Upper lobe of left lung (tissue), 6 donors: ENCODE measurements around the gene CLSTN2. TPM values are rescaled to one million over a fixed set of nuclear protein-coding genes. Genes with fewer than 3 reads are reported as not detected.

Experiments
- ATAC-seq, 2 donors: fragments of 200-7000 bp; cut with Tn5 transposase; one replicate each; pipeline ENCODE4 v1.9.1; 2022; ENCODE audit warnings: mild to moderate bottlenecking in 2 of 2, moderate library complexity in 2 of 2; ENCODE audit not compliant: low FRiP score in 2 of 2
- DNase-seq, 2 donors: peaks; one replicate each; pipeline ENCODE4 v3.0.0-alpha.2; 2019 to 2020
- H3K27ac ChIP-seq, 4 donors: fragments of 200-600 bp; sonication (generic); one replicate each; pipeline ENCODE4 v1.5.1; 2016 to 2019
- H3K27me3 ChIP-seq, 4 donors: fragments of 200-600 bp; sonication (generic); one replicate each; pipeline ENCODE4 v1.5.1; 2017 to 2019
- H3K36me3 ChIP-seq, 4 donors: fragments of 200-600 bp; sonication (generic); one replicate each; pipeline ENCODE4 v1.5.1; 2016 to 2019
- H3K4me1 ChIP-seq, 4 donors: fragments of 200-600 bp; sonication (generic); one replicate each; pipeline ENCODE4 v1.5.1; 2018 to 2019
- H3K4me3 ChIP-seq, 4 donors: fragments of 200-600 bp; sonication (generic); one replicate each; pipeline ENCODE4 v1.5.1; 2017 to 2019; ENCODE audit warnings: mild to moderate bottlenecking in 2 of 4, moderate library complexity in 1 of 4
- H3K9me3 ChIP-seq, 4 donors: fragments of 200-600 bp; sonication (generic); one replicate each; pipeline ENCODE4 v1.5.1; 2018 to 2019
- CTCF ChIP-seq, 6 experiments: fragments of 450-650 bp in 4 of 6; fragments of 200-600 bp in 2 of 6; sonication (generic) in 2 of 6; IDR thresholded peaks; one replicate each; pipeline ENCODE4 v1.5.1; 2016 to 2019; ENCODE audit warnings: antibody characterized with exemption in 6 of 6
- EP300 ChIP-seq, 4 donors: sonication (generic); formaldehyde crosslinking; IDR thresholded peaks; one replicate each; pipeline ENCODE4 v1.5.1; 2017; ENCODE audit warnings: antibody characterized with exemption in 4 of 4, control low read depth in 2 of 4
- POLR2A ChIP-seq, 4 donors: fragments of 450-650 bp; IDR thresholded peaks; one replicate each; pipeline ENCODE4 v1.5.1; 2016 to 2017; ENCODE audit warnings: antibody characterized with exemption in 4 of 4, mild to moderate bottlenecking in 2 of 4
- POLR2AphosphoS5 ChIP-seq, 2 donors: sonication (generic); formaldehyde crosslinking; IDR thresholded peaks; one replicate each; pipeline ENCODE4 v1.5.1; 2017; ENCODE audit warnings: antibody characterized with exemption in 2 of 2
- WGBS, 2 donors: methylation state at CpG; one replicate each; pipeline ENCODE4 v1.1.5; 2017 to 2018; 5-methylcytosine and 5-hydroxymethylcytosine counted together
- total RNA-seq, 6 donors: library from RNA; depleted of rRNA in 4 of 6; stranded (reverse); fragments of >200 nt in 4 of 6; gene quantifications; one replicate each; pipeline versions ENCODE4 v1.1.0 to v1.2.1, GENCODE V29; 2016 to 2021
- donor health status: DM: no; HTN: no; CAD: no; lungs with moderate emphysema.
- donor health status: DM: no; HTN: yes; CAD: no; lungs with severe emphysema.

CLSTN2 gene
- total RNA-seq, 6 donors from 2014 or later: 1.0 to 4.3 (median 1.6) TPM

- no peaks in the 10 kb centered on the region for H3K27me3 ChIP-seq
- H3K9me3 ChIP-seq: no peaks in the 10 kb centered on the region
- H3K36me3 ChIP-seq: no peaks in the 10 kb centered on the region
- no peak overlapping the region for H3K4me3 ChIP-seq
- TF ChIP-seq CTCF (IDR thresholded peaks at IDR 0.05): no peak
- no peak for TF ChIP-seq POLR2A (IDR thresholded peaks at IDR 0.05)
- TF ChIP-seq POLR2AphosphoS5 (IDR thresholded peaks at IDR 0.05): no peak
- no peak for TF ChIP-seq EP300 (IDR thresholded peaks at IDR 0.05)
- no peak for ATAC-seq
- no peaks in the 10 kb centered on the region for H3K4me1 ChIP-seq
- H3K27ac ChIP-seq: no peak overlapping the region
- DNase-seq: no peak
Observed at GRCh38 chr3:140599009-140599408, 664.0 kb downstream of the CLSTN2 start.

GRCh38 chr3:140599496-140599895 is 664.5 kb downstream of the CLSTN2 start:
- no peak for DNase-seq
- no peak overlapping the region for H3K27ac ChIP-seq
- H3K4me1 ChIP-seq: no peaks in the 10 kb centered on the region
- no peak for ATAC-seq
- H3K9me3 ChIP-seq: no peaks in the 10 kb centered on the region
- TF ChIP-seq POLR2A (IDR thresholded peaks at IDR 0.05) (no peak), EP300 (IDR thresholded peaks at IDR 0.05) (no peak)
- no peak overlapping the region for H3K4me3 ChIP-seq
- no peaks in the 10 kb centered on the region for H3K27me3 ChIP-seq
- 75 to 100% methylated on average over 1 of the region's 1 CpG for WGBS, 2 donors
- H3K36me3 ChIP-seq: no peaks in the 10 kb centered on the region

- H3K4me3 ChIP-seq: no peak overlapping the region
- H3K4me1 ChIP-seq: no peaks in the 10 kb centered on the region
- H3K9me3 ChIP-seq: no peaks in the 10 kb centered on the region
- H3K36me3 ChIP-seq: no peaks in the 10 kb centered on the region
- TF ChIP-seq POLR2A (IDR thresholded peaks at IDR 0.05) (no peak), POLR2AphosphoS5 (IDR thresholded peaks at IDR 0.05) (no peak), CTCF (IDR thresholded peaks at IDR 0.05) (no peak), EP300 (IDR thresholded peaks at IDR 0.05) (no peak)
- ATAC-seq: no peak
- DNase-seq: no peak
- H3K27ac ChIP-seq: no peak overlapping the region
- no peaks in the 10 kb centered on the region for H3K27me3 ChIP-seq
- WGBS, 2 donors: 83 to 88% methylated on average over 3 of the region's 3 CpGs
Observed at GRCh38 chr3:140601881-140602280, 666.9 kb downstream of the CLSTN2 start.

- H3K4me1 ChIP-seq: no peaks in the 10 kb centered on the region
- H3K27me3 ChIP-seq: no peaks in the 10 kb centered on the region
- WGBS, 2 donors: 69 to 75% methylated on average over 2 of the region's 2 CpGs
- no peak overlapping the region for H3K27ac ChIP-seq
- TF ChIP-seq CTCF (IDR thresholded peaks at IDR 0.05) (no peak), EP300 (IDR thresholded peaks at IDR 0.05) (no peak), POLR2AphosphoS5 (IDR thresholded peaks at IDR 0.05) (no peak), POLR2A (IDR thresholded peaks at IDR 0.05) (no peak)
- no peaks in the 10 kb centered on the region for H3K36me3 ChIP-seq
- DNase-seq (no peak), ATAC-seq (no peak)
- H3K4me3 ChIP-seq: no peak overlapping the region
- H3K9me3 ChIP-seq: no peaks in the 10 kb centered on the region
Observed at GRCh38 chr3:140602781-140603180, 667.8 kb downstream of the CLSTN2 start.

GRCh38 chr3:140603766-140604165 is 668.8 kb downstream of the CLSTN2 start:
- 49 to 83% methylated on average over 3 of the region's 3 CpGs for WGBS, 2 donors
- no peak for ATAC-seq
- H3K27me3 ChIP-seq: no peaks in the 10 kb centered on the region

More at GRCh38 chr3:140603766-140604165, 668.8 kb downstream of the CLSTN2 start:
- no peak overlapping the region for H3K27ac ChIP-seq
- no peaks in the 10 kb centered on the region for H3K9me3 ChIP-seq
- no peak overlapping the region for H3K4me3 ChIP-seq
- DNase-seq: no peak
- H3K36me3 ChIP-seq: no peaks in the 10 kb centered on the region
- TF ChIP-seq POLR2AphosphoS5 (IDR thresholded peaks at IDR 0.05): no peak
- TF ChIP-seq POLR2A (IDR thresholded peaks at IDR 0.05): no peak
- no peak for TF ChIP-seq EP300 (IDR thresholded peaks at IDR 0.05)
- no peak for TF ChIP-seq CTCF (IDR thresholded peaks at IDR 0.05)
- H3K4me1 ChIP-seq: no peaks in the 10 kb centered on the region
